Measurements from ENCODE around the gene PLCB1. TPM values are rescaled to one million over a fixed set of nuclear protein-coding genes. Genes with fewer than 3 reads are reported as not detected.

PLCB1 gene
- total RNA-seq, 1 experiment from 2014 or later: 11.3 TPM

DNA sequence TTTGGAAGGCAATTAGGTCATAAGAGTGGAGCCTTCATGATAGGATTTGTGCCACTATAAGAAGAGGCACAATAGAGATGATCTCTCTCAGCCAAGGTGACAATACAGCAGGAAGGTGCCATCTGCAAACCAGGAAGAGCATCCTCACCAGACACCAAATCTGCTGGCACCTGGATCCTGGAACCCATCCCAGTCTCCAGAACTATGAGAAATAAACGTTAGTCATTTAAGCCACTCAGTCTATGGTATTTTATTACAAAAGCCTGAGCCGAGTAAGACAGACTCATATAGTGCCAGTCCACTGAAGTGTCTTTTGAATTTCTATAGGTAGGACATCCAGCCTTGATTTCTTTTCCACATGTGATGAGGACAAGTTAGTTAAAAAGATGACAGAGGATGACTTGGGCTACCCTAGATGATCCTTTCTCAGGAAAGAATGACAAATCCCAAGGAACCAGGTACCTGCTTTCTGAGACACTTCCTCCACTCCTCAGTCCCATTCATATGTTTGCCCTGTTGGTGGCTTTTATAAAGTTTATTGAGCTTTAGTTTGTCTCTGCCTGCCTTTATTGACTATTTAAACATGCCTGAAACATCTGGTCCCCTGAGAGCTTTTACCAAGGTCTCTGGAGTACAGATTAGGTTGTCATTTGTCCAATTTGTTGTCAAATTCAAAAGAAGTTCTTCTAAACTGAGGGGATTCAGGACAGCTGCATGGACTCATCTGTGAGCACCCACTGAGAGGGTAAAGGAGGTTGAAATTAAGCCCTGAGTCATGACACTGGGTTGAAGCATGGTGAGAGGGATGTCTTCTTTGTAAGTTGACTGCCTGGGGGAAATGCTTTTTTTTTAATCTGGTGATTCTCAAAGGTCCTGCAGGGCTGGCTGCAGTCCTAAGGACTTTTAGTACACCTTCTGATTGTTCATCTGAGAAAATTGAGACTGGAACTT, 771.9 kb downstream of the PLCB1 start:
- Mint-ChIP-seq H3K9me3 (no peaks in the 10 kb centered on the region), H3K27ac (no peak overlapping the region), H3K4me1 (peaks cover 18% of the 10 kb centered on the region), H3K4me3 (no peak overlapping the region), H3K36me3 (no peaks in the 10 kb centered on the region), H3K27me3 (ENCODE audit: low read depth) (no peaks in the 10 kb centered on the region; the same call in 1 of the 2 replicates)
- CTCF ChIA-PET: no interaction called here
- POLR2A ChIA-PET: interaction anchor here (0.6 kb wide), 1 partner anchor 1657 kb away, joined by 3 read pairs; no protein-coding TSS in a partner anchor
- ATAC-seq: no peak
- TF ChIP-seq, protein P1, sequence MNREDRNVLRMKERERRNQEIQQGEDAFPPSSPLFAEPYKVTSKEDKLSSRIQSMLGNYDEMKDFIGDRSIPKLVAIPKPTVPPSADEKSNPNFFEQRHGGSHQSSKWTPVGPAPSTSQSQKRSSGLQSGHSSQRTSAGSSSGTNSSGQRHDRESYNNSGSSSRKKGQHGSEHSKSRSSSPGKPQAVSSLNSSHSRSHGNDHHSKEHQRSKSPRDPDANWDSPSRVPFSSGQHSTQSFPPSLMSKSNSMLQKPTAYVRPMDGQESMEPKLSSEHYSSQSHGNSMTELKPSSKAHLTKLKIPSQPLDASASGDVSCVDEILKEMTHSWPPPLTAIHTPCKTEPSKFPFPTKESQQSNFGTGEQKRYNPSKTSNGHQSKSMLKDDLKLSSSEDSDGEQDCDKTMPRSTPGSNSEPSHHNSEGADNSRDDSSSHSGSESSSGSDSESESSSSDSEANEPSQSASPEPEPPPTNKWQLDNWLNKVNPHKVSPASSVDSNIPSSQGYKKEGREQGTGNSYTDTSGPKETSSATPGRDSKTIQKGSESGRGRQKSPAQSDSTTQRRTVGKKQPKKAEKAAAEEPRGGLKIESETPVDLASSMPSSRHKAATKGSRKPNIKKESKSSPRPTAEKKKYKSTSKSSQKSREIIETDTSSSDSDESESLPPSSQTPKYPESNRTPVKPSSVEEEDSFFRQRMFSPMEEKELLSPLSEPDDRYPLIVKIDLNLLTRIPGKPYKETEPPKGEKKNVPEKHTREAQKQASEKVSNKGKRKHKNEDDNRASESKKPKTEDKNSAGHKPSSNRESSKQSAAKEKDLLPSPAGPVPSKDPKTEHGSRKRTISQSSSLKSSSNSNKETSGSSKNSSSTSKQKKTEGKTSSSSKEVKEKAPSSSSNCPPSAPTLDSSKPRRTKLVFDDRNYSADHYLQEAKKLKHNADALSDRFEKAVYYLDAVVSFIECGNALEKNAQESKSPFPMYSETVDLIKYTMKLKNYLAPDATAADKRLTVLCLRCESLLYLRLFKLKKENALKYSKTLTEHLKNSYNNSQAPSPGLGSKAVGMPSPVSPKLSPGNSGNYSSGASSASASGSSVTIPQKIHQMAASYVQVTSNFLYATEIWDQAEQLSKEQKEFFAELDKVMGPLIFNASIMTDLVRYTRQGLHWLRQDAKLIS (CRISPR knock-in tag; IDR thresholded peaks at IDR 0.05; ENCODE audit: borderline replicate concordance): no peak
- TF ChIP-seq, protein P2, sequence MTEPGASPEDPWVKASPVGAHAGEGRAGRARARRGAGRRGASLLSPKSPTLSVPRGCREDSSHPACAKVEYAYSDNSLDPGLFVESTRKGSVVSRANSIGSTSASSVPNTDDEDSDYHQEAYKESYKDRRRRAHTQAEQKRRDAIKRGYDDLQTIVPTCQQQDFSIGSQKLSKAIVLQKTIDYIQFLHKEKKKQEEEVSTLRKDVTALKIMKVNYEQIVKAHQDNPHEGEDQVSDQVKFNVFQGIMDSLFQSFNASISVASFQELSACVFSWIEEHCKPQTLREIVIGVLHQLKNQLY (CRISPR knock-in tag; IDR thresholded peaks at IDR 0.05): no peak
- no peak for TF ChIP-seq OVOL2 (CRISPR knock-in tag; IDR thresholded peaks at IDR 0.05; ENCODE audit: borderline replicate concordance)
- TF ChIP-seq, protein P3, sequence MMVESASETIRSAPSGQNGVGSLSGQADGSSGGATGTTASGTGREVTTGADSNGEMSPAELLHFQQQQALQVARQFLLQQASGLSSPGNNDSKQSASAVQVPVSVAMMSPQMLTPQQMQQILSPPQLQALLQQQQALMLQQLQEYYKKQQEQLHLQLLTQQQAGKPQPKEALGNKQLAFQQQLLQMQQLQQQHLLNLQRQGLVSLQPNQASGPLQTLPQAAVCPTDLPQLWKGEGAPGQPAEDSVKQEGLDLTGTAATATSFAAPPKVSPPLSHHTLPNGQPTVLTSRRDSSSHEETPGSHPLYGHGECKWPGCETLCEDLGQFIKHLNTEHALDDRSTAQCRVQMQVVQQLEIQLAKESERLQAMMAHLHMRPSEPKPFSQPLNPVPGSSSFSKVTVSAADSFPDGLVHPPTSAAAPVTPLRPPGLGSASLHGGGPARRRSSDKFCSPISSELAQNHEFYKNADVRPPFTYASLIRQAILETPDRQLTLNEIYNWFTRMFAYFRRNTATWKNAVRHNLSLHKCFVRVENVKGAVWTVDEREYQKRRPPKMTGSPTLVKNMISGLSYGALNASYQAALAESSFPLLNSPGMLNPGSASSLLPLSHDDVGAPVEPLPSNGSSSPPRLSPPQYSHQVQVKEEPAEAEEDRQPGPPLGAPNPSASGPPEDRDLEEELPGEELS (CRISPR knock-in tag; IDR thresholded peaks at IDR 0.05): no peak
- no peak for TF ChIP-seq CREM (CRISPR knock-in tag; IDR thresholded peaks at IDR 0.05)
- TF ChIP-seq SP1 (CRISPR knock-in tag; conservative IDR thresholded peaks at IDR 0.05): no peak
- no peak for TF ChIP-seq MYBL2 (CRISPR knock-in tag; IDR thresholded peaks at IDR 0.05)
- TF ChIP-seq, protein P4, sequence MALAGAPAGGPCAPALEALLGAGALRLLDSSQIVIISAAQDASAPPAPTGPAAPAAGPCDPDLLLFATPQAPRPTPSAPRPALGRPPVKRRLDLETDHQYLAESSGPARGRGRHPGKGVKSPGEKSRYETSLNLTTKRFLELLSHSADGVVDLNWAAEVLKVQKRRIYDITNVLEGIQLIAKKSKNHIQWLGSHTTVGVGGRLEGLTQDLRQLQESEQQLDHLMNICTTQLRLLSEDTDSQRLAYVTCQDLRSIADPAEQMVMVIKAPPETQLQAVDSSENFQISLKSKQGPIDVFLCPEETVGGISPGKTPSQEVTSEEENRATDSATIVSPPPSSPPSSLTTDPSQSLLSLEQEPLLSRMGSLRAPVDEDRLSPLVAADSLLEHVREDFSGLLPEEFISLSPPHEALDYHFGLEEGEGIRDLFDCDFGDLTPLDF (CRISPR knock-in tag; IDR thresholded peaks at IDR 0.05): no peak
- TF ChIP-seq, protein P5, sequence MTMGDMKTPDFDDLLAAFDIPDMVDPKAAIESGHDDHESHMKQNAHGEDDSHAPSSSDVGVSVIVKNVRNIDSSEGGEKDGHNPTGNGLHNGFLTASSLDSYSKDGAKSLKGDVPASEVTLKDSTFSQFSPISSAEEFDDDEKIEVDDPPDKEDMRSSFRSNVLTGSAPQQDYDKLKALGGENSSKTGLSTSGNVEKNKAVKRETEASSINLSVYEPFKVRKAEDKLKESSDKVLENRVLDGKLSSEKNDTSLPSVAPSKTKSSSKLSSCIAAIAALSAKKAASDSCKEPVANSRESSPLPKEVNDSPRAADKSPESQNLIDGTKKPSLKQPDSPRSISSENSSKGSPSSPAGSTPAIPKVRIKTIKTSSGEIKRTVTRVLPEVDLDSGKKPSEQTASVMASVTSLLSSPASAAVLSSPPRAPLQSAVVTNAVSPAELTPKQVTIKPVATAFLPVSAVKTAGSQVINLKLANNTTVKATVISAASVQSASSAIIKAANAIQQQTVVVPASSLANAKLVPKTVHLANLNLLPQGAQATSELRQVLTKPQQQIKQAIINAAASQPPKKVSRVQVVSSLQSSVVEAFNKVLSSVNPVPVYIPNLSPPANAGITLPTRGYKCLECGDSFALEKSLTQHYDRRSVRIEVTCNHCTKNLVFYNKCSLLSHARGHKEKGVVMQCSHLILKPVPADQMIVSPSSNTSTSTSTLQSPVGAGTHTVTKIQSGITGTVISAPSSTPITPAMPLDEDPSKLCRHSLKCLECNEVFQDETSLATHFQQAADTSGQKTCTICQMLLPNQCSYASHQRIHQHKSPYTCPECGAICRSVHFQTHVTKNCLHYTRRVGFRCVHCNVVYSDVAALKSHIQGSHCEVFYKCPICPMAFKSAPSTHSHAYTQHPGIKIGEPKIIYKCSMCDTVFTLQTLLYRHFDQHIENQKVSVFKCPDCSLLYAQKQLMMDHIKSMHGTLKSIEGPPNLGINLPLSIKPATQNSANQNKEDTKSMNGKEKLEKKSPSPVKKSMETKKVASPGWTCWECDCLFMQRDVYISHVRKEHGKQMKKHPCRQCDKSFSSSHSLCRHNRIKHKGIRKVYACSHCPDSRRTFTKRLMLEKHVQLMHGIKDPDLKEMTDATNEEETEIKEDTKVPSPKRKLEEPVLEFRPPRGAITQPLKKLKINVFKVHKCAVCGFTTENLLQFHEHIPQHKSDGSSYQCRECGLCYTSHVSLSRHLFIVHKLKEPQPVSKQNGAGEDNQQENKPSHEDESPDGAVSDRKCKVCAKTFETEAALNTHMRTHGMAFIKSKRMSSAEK (CRISPR knock-in tag; IDR thresholded peaks at IDR 0.05; ENCODE audit: borderline replicate concordance): no peak
- no peak for TF ChIP-seq ESRRA (CRISPR knock-in tag; IDR thresholded peaks at IDR 0.05; ENCODE audit: borderline replicate concordance)
- TF ChIP-seq, protein P6, sequence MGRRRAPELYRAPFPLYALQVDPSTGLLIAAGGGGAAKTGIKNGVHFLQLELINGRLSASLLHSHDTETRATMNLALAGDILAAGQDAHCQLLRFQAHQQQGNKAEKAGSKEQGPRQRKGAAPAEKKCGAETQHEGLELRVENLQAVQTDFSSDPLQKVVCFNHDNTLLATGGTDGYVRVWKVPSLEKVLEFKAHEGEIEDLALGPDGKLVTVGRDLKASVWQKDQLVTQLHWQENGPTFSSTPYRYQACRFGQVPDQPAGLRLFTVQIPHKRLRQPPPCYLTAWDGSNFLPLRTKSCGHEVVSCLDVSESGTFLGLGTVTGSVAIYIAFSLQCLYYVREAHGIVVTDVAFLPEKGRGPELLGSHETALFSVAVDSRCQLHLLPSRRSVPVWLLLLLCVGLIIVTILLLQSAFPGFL (CRISPR knock-in tag; IDR thresholded peaks at IDR 0.05; ENCODE audit: borderline replicate concordance): no peak
- TF ChIP-seq, protein P7, sequence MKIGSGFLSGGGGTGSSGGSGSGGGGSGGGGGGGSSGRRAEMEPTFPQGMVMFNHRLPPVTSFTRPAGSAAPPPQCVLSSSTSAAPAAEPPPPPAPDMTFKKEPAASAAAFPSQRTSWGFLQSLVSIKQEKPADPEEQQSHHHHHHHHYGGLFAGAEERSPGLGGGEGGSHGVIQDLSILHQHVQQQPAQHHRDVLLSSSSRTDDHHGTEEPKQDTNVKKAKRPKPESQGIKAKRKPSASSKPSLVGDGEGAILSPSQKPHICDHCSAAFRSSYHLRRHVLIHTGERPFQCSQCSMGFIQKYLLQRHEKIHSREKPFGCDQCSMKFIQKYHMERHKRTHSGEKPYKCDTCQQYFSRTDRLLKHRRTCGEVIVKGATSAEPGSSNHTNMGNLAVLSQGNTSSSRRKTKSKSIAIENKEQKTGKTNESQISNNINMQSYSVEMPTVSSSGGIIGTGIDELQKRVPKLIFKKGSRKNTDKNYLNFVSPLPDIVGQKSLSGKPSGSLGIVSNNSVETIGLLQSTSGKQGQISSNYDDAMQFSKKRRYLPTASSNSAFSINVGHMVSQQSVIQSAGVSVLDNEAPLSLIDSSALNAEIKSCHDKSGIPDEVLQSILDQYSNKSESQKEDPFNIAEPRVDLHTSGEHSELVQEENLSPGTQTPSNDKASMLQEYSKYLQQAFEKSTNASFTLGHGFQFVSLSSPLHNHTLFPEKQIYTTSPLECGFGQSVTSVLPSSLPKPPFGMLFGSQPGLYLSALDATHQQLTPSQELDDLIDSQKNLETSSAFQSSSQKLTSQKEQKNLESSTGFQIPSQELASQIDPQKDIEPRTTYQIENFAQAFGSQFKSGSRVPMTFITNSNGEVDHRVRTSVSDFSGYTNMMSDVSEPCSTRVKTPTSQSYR (CRISPR knock-in tag; IDR thresholded peaks at IDR 0.05): no peak
- no peak for TF ChIP-seq TP53 (CRISPR knock-in tag; IDR thresholded peaks at IDR 0.05)
- TF ChIP-seq JUN (CRISPR knock-in tag; IDR thresholded peaks at IDR 0.05): no peak
- TF ChIP-seq ZNF423 (CRISPR knock-in tag; IDR thresholded peaks at IDR 0.05): no peak
- TF ChIP-seq GABPB1 (CRISPR knock-in tag; IDR thresholded peaks at IDR 0.05): no peak
- DNase-seq (ENCODE audit: low spot score): no peak

All from WTC11 (cell line).